ENCODE data around the gene EIF4EBP3. TPM values are rescaled to one million over a fixed set of nuclear protein-coding genes. Genes with fewer than 3 reads are reported as not detected.

The EIF4EBP3 gene
- total and polyA plus RNA-seq, 9 of the 15 experiments (the other 6 are each of a cell fraction or from before 2014, with no cell fraction given), result 1.3 to 7.5 (median 3.8) TPM

DNA sequence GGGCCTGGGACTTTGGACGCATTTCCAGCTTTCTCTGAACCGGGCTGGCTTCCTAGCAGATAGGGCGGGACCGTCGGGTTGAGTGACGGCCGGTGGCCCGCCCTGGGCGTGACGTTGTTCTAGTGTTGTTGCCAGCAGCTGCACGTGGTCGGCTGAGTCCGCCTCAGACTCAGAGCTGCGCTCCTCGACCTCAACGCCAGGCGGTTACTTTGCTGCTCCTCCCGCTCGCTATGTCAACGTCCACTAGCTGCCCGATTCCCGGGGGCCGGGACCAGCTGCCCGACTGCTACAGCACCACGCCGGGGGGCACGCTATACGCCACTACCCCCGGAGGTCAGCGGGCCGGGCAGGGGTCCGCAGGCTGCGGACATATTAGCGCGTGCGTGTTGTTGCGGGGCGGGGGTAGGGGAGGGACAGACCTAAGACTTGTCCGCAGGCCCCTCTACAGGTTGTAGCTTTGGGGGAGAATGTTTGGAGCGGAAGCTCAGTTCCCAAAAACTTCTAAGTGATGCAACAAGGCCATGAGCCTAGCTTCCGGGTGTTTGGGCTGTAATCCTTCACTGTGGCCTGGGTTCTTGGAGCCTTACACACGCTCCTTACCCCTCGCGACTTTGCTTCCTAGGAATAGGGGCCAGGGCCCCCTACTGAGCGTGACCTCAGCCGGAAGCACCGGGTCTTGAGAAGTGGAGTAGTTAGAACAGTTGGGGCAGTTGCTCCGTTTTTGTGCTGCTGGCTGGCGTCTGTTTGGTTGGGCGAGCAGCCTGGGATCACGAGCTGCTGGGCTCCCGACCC lies at the start of gene EIF4EBP3 (continued):
- TF ChIP-seq, protein P1, sequence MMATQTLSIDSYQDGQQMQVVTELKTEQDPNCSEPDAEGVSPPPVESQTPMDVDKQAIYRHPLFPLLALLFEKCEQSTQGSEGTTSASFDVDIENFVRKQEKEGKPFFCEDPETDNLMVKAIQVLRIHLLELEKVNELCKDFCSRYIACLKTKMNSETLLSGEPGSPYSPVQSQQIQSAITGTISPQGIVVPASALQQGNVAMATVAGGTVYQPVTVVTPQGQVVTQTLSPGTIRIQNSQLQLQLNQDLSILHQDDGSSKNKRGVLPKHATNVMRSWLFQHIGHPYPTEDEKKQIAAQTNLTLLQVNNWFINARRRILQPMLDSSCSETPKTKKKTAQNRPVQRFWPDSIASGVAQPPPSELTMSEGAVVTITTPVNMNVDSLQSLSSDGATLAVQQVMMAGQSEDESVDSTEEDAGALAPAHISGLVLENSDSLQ (IDR thresholded peaks at IDR 0.05), result peak; percentile 99
- TF ChIP-seq ETV6 (IDR thresholded peaks at IDR 0.05; ENCODE audit: borderline replicate concordance in 1 of 2, low read depth in 2 of 2, low read length in 1 of 2) (no peak), ETV6 (CRISPR knock-in tag; IDR thresholded peaks at IDR 0.05; ENCODE audit: borderline replicate concordance) (0 out of 2 replicates have a peak, but pooled peaks have one; percentile 62), NR2C2 (CRISPR knock-in tag; IDR thresholded peaks at IDR 0.05) (no peak), NR2C2 (tag; IDR thresholded peaks at IDR 0.05) (peak; percentile 60; the same call in 1 of the 2 replicates), KDM5B (IDR thresholded peaks at IDR 0.05; ENCODE audit: insufficient replicate concordance, low read depth, low read length) (peak; percentile 52), ZNF431 (CRISPR knock-in tag; IDR thresholded peaks at IDR 0.05) (0 out of 2 replicates have a peak, but pooled peaks have one; percentile 36), TRIM28 (IDR thresholded peaks at IDR 0.05) (no peak), ESRRA (IDR thresholded peaks at IDR 0.05; ENCODE audit: borderline replicate concordance, low read depth) (no peak), ZNF780A (CRISPR knock-in tag; IDR thresholded peaks at IDR 0.05) (no peak)
- TF ChIP-seq, protein P2, sequence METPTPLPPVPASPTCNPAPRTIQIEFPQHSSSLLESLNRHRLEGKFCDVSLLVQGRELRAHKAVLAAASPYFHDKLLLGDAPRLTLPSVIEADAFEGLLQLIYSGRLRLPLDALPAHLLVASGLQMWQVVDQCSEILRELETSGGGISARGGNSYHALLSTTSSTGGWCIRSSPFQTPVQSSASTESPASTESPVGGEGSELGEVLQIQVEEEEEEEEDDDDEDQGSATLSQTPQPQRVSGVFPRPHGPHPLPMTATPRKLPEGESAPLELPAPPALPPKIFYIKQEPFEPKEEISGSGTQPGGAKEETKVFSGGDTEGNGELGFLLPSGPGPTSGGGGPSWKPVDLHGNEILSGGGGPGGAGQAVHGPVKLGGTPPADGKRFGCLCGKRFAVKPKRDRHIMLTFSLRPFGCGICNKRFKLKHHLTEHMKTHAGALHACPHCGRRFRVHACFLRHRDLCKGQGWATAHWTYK (CRISPR knock-in tag; IDR thresholded peaks at IDR 0.05), result peak; percentile 38; the same call in 1 of the 2 replicates
- TF ChIP-seq, protein P3, sequence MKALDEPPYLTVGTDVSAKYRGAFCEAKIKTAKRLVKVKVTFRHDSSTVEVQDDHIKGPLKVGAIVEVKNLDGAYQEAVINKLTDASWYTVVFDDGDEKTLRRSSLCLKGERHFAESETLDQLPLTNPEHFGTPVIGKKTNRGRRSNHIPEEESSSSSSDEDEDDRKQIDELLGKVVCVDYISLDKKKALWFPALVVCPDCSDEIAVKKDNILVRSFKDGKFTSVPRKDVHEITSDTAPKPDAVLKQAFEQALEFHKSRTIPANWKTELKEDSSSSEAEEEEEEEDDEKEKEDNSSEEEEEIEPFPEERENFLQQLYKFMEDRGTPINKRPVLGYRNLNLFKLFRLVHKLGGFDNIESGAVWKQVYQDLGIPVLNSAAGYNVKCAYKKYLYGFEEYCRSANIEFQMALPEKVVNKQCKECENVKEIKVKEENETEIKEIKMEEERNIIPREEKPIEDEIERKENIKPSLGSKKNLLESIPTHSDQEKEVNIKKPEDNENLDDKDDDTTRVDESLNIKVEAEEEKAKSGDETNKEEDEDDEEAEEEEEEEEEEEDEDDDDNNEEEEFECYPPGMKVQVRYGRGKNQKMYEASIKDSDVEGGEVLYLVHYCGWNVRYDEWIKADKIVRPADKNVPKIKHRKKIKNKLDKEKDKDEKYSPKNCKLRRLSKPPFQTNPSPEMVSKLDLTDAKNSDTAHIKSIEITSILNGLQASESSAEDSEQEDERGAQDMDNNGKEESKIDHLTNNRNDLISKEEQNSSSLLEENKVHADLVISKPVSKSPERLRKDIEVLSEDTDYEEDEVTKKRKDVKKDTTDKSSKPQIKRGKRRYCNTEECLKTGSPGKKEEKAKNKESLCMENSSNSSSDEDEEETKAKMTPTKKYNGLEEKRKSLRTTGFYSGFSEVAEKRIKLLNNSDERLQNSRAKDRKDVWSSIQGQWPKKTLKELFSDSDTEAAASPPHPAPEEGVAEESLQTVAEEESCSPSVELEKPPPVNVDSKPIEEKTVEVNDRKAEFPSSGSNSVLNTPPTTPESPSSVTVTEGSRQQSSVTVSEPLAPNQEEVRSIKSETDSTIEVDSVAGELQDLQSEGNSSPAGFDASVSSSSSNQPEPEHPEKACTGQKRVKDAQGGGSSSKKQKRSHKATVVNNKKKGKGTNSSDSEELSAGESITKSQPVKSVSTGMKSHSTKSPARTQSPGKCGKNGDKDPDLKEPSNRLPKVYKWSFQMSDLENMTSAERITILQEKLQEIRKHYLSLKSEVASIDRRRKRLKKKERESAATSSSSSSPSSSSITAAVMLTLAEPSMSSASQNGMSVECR (CRISPR knock-in tag; IDR thresholded peaks at IDR 0.05), result peak; percentile 76
- TF ChIP-seq, protein P4, sequence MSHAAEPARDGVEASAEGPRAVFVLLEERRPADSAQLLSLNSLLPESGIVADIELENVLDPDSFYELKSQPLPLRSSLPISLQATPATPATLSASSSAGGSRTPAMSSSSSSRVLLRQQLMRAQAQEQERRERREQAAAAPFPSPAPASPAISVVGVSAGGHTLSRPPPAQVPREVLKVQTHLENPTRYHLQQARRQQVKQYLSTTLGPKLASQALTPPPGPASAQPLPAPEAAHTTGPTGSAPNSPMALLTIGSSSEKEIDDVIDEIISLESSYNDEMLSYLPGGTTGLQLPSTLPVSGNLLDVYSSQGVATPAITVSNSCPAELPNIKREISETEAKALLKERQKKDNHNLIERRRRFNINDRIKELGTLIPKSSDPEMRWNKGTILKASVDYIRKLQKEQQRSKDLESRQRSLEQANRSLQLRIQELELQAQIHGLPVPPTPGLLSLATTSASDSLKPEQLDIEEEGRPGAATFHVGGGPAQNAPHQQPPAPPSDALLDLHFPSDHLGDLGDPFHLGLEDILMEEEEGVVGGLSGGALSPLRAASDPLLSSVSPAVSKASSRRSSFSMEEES (CRISPR knock-in tag; IDR thresholded peaks at IDR 0.05), result no peak; the same call in 1 of the 2 replicates
- TF ChIP-seq, protein P5, sequence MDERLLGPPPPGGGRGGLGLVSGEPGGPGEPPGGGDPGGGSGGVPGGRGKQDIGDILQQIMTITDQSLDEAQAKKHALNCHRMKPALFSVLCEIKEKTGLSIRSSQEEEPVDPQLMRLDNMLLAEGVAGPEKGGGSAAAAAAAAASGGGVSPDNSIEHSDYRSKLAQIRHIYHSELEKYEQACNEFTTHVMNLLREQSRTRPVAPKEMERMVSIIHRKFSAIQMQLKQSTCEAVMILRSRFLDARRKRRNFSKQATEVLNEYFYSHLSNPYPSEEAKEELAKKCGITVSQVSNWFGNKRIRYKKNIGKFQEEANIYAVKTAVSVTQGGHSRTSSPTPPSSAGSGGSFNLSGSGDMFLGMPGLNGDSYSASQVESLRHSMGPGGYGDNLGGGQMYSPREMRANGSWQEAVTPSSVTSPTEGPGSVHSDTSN (CRISPR knock-in tag; IDR thresholded peaks at IDR 0.05; ENCODE audit: low read depth), result peak; percentile 95
- TF ChIP-seq, protein P5 (tag; conservative IDR thresholded peaks at IDR 0.05; ENCODE audit: low read depth), result peak; percentile 97
